Fibroblast of villous mesenchyme (primary cell): ENCODE data around the gene ELAC2. TPM values are rescaled to one million over a fixed set of nuclear protein-coding genes. Genes with fewer than 3 reads are reported as not detected.

Experiments used
- DNase-seq: peaks from one replicate; pipeline ENCODE4 v3.0.0-alpha.2; 2010; ENCODE audit warnings: low read depth
- H3K4me3 ChIP-seq: 2 replicates; pipeline ENCODE4 v1.5.1; 2011; ENCODE audit warnings: low read depth, mild to moderate bottlenecking, low read length
- CTCF ChIP-seq: IDR thresholded peaks from 2 replicates; pipeline ENCODE4 v1.5.1; 2012; ENCODE audit warnings: low read depth, mild to moderate bottlenecking, low read length; ENCODE audit not compliant: insufficient read depth
- total RNA-seq: library from RNA; depleted of rRNA; stranded (reverse); fragments of >200 nt; gene quantifications from 2 replicates; pipeline ENCODE4 v1.2.3, GENCODE V29; 2012

The ELAC2 gene
- total RNA-seq, 1 donor = 63.9 TPM

DNA sequence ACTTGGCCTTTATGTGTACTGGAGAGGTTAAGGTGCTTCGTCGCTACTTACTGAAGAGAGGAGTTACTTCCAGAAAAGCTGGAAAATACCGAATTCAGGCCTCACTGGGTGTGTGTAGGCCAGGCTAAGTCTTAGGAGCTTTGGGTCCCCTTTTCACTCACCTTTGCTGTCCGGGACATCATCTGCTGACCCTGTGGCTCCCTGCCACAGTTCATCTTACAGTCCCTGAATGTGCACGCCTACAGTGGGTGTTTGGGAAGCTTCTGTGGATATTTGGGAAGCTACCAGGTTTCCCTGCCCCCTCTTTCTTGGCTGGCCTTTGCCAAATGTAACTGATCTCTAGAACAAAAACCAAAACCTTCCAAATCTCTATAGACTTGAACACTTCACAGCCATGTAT is 51.4 kb downstream of the ELAC2 start:
- no peak for TF ChIP-seq CTCF
- DNase-seq = no peak
- no peak overlapping the region for H3K4me3 ChIP-seq

- DNase-seq = no peak
- no peak overlapping the region for H3K4me3 ChIP-seq
- no peak for TF ChIP-seq CTCF
Measured at GRCh38 chr17:12965988-12966387, 51.8 kb downstream of the ELAC2 start.

- no peak for TF ChIP-seq CTCF
- DNase-seq = no peak
Measured at GRCh38 chr17:12964840-12965239, 53.0 kb downstream of the ELAC2 start.

GRCh38 chr17:12964162-12964561 is 53.7 kb downstream of the ELAC2 start:
- TF ChIP-seq CTCF = no peak
- no peak overlapping the region for H3K4me3 ChIP-seq
- no peak for DNase-seq

More at GRCh38 chr17:12964840-12965239, 53.0 kb downstream of the ELAC2 start:
- no peak overlapping the region for H3K4me3 ChIP-seq

DNA sequence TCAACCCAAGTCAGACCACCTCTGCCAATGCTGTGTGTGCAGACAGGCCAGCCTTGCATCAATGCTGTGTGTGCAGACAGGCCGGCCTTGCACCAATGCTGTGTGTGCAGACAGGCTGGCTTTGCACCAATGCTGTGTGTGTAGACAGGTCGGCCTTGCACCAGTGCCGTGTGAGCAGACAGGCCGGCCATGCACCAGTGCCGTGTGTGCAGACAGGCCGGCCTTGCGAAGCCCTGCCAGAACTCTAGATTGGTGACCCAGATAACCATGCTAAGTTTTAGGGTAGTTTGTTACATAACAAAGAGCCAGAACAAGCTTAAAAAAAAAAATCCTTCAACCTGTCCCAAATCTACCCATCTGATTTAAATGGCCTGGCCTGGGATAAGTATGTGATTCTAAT is 54.3 kb downstream of the ELAC2 start:
- no peak for DNase-seq
- no peak for TF ChIP-seq CTCF
- no peak overlapping the region for H3K4me3 ChIP-seq

GRCh38 chr17:12961655-12962054 is 56.2 kb downstream of the ELAC2 start:
- no peak overlapping the region for H3K4me3 ChIP-seq
- no peak for TF ChIP-seq CTCF
- DNase-seq = no peak

- no peak for TF ChIP-seq CTCF
- no peak overlapping the region for H3K4me3 ChIP-seq
- peak; percentile 6 for DNase-seq
Measured at GRCh38 chr17:12959441-12959840, 58.4 kb downstream of the ELAC2 start.
